ENCODE results near the gene IGFL3.
"Not testable (repeated sequence)": the region's sequence is repeated elsewhere in the genome, so short reads cannot be mapped to it uniquely, and the experiment has no call there.

The IGFL3 gene

DNA sequence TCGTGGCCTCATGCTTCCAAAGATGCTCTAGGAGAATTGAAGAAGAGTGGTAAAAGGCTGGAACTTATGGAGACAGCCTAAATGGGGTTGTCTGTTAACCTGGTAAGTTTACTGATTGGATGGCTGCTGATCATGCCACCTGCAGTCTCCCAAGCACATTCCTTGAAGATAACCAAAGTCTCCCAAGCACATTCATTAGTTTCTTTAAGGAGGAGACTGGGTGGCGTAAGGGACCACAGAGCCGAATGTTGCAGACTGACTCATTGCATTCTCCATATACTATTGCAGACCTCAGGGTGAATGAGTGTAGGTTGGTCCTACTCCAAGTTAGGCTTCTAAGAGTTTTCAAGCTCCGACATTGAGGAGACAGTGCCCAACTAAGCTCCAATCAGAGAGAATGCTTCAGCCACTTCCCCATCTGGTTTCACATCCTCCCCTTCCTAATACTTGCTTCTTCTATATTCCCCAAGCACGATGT, at the start of gene IGFL3:
TSS of gene IGFL3 (minus strand) at position 51 of the 478 bp plus-strand sequence. CDS start at position 12, 39 bp downstream.
- DNase-seq (ENCODE audit: low spot score) (no peak), FAIRE-seq (no peak)

DNA sequence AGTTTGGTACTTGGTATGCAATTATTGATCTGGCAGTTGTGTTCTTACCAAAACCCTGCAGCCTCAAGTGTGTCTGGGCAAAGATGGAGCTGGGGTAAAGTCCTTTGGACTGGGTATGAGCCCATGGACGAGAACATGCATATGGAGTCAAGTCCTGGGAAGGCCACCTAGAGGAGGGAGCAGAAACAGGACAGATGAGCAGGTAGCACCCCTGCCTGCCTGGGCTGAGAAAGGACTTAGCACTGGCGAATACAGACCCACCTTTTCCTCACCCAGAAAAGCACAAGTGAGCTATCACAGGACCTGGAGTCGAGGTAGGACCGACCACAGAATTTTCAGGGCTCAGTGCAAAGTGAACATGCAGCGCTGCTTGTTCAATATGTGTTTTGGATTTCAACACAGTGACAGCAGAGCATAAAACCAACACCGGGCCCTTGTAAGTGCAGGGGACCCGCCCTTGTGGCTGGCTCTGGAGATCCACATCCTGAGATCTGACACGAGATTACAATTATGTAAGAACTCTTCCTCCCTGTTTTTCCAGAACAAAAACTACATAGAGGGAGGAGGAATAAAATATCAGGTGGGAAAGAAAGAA, 49.5 kb upstream of the IGFL3 start:
- DNase-seq (ENCODE audit: low spot score): no peak
- no peak for FAIRE-seq

DNA sequence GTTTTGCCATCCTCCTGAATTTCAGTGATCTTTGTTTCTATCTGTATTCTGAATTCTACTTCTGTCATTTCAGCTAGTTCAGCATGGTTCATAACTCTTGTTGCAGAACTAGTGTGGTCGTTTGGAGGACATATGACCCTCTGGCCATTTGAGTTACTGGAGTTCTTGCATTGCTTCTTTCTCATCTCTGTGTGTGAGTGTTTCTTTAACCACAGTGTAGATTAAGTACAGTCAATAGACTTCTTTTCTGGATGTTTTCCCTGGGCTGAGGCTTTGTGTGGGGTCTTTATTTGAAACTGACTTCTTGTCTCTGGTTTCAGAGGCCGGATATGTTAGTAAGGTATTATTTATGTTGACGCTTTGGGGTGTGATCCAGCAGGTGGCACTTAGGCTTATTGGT, 38.2 kb upstream of the IGFL3 start:
- no peak for DNase-seq (ENCODE audit: low spot score)
- no peak for FAIRE-seq

DNA sequence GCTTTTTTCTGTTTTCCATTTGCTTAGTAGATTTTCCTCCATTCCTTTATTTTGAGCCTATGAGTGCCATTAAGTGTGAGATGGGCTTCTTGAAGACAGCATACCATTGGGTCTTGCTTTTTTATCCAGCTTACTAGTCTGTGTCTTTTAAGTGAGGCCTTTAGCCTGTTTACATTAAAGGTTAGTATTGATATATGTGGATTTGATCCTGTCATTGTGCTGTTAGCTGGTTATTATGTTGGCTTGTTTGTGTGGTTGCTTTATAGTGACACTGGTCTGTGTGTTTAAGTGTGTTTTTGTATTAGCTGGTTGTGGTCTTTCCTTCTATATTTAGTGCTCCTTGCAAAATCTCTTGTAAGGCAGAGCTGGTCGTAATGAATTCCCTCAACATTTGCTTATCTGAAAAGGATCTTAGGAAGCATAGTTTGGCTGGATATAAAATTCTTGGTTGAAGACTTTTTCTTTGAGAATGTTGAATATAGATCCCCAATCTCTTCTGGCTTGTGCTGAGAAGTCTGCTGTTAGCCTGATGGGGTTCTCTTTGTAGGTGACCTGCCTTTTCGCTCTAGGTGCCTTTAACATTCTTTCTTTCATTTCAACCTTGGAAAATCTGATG, 37.3 kb upstream of the IGFL3 start:
- DNase-seq (ENCODE audit: low spot score); FAIRE-seq: not testable (repeated sequence)

DNA sequence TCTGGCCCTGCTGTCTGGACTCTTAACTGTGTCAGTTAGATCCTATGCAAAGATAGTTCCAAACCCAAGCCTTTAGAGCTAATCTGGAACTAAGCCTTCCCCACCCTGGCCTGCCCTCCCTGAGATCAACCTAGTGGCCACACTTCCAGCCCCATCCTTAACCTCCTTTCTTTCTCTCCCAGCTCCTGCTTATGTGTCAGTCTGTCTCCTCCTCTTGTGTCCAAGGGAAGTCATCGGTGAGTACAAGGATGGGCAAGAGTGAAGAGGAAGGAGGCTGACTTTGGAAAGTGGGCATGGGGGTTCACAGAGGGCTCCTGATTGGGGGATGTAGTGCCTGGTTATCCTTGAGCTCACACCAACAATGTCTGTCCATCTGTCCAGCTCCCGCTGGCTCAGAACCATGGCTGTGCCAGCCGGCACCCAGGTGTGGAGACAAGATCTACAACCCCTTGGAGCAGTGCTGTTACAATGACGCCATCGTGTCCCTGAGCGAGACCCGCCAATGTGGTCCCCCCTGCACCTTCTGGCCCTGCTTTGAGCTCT, 35.8 kb upstream of the IGFL3 start:
- FAIRE-seq (no peak), DNase-seq (ENCODE audit: low spot score) (no peak)

DNA sequence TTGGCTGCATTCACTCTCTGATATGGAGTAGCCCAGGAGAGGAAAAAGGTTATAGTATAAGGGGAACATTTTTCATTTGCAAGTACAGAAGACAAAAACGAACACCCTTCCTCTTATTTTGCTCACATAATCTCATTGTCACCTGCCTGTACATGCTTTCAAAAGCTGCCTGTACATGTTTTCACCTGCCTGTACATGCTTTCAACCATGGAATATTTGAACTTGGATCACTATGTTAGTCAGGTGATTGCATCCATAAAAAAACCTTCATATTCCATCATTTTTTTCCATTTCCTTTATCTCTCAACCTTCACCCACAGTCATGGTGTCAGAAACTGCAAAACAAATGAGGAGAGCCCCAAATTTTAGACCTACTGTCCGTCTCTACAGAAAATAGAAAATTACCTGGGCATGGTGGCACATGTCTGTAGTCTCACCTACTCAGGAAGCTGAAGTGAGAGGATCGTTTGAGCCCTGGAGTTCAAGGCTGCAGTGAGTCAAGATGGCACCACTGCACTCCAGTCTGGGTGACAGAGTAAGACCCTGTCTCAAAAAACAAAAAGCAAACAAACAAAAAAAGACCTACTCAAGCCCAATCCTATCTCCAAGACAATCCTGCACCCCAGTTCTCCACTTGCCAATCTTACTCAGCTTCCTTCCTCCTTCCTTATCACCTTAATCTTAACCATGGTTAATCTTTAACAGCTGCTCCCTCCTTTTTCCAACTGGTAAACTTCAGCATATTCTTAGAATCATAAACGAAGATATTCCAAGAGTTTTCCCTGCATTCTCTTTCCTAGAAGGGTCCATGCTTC, 35.1 kb upstream of the IGFL3 start:
- DNase-seq (ENCODE audit: low spot score) (no peak), FAIRE-seq (no peak)

DNA sequence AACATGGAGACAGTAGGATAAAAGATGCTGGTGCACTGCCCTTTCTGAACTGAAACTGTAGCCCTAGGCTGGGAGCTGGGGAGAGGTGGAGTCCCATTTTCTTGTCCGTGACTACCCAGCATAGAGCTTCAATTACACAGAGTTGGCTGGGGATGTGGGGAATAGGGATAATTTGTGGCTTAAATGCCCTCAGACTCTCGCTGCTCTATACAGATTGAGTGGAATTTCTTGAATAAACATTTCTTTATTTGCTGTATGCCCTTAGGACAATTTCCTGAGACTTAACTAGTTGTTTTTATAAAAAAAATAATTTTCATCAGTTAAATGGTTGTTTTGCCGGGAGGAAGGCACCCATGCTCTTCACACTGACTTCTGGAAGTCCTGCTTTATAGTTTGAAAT, 30.7 kb upstream of the IGFL3 start:
- no peak for DNase-seq (ENCODE audit: low spot score)
- FAIRE-seq: no peak

DNA sequence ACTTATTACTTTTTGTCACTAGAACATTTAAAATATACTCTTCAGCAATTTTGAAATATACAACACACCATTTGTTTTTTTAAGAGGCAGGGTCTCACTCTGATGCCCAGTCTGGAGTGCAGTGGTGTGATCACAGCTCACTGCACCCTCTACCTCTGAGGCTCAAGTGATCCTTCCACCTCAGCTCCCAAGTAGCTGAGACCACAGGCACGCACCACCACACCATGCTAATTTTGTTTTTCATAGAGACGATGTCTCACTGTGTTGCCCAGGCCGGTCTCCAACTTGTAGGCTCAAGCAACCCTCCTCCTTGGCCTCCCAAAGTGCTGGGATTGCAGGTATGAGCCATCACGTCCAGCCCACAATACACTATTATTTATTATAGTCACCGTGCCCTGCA, 26.1 kb upstream of the IGFL3 start:
- FAIRE-seq (no peak), DNase-seq (ENCODE audit: low spot score) (no peak)

DNA sequence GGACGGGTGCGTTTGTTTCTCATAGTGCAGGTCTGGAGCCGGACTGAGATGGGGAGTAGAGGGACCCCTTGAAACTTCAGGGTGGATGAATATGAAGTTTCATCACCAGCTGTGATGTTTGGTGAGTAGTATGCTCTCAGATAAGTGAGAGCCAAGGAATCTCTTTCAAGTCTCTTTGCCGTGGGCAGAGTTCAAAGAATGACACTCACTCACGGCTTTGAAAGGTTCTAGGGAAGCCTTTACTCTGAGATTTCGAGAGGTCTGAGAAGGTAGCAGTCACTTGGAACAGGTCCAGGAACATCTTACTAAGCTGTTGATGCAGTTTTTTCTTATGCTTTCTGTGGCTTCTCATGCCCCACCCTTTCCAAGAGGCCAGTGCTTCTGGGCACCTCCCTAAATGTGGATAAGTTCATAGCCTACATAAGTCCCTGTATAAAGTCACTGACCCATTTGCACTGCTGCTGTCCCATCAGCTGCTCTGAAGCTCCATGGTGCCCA, 23.4 kb upstream of the IGFL3 start, which contains the start of gene IGFL2:
TSS of gene IGFL2 (plus strand) at position 448 of the 498 bp plus-strand sequence. CDS start at position 489, 41 bp downstream.
- FAIRE-seq: no peak
- DNase-seq (ENCODE audit: low spot score): peak; percentile 23

DNA sequence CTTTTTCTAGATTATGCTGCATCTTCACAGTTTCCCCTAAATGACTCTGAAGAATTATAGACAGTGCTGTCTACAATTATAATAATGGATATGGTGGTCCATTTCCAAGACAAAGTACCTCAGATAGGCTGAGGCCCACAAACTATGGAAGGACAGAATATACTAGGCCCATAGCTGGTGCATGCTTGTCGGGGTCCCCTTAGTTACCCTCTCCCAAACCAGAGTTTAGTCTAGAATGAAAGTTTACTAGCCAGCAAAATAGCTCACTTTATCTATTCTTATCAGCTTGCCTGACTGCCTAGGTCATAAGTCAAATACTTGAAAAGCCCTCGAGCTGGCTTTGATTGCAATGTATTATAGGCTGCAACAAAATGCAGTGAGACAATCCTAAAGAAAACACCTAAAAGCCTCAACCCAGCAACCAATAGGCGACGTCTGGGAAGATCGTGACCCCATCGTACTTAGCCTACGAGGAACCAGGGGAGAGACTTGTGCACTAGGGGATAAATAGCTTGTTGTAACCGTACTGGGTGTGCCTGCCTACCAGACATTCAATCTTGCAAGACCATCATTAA, 22.8 kb upstream of the IGFL3 start:
- no peak for FAIRE-seq
- no peak for DNase-seq (ENCODE audit: low spot score)

DNA sequence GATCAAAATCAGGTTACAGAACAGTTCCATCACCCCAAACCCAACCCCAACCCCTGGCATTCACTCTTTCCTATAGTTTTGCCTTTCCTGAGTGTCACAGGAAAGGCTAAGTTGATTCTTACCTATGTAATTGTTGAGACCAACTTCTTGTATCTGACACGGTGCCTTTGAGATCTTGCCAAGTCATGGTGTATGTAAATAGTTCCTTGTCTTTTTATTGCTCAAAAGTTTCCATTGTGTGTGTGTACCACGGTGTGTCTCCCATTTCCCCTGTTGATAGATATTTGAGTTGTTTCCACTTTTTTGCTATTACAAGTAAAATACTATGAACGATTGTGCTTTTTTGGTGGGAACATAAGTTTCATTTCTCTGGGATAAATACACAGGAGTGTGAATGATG, 20.3 kb upstream of the IGFL3 start:
- no peak for FAIRE-seq
- DNase-seq (ENCODE audit: low spot score): no peak

DNA sequence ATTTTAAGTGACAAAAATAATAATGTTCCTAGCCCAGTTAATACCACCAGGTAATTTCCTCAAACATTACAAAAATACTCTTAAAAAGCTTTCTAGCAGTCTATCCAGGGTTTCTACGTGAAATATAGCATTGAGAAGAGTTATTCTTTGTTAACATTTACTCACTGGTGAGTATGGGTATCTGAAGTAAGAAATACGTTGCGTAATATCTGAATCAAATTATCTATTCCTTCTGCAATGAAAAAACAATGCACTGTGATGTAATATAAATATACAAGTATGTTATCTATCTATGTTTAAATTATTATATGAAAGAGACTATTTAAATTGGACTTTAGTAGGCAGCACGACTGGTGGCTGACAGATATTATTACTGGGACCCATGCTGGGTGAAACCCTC, 17.8 kb upstream of the IGFL3 start:
- DNase-seq (ENCODE audit: low spot score) (no peak), FAIRE-seq (no peak)

DNA sequence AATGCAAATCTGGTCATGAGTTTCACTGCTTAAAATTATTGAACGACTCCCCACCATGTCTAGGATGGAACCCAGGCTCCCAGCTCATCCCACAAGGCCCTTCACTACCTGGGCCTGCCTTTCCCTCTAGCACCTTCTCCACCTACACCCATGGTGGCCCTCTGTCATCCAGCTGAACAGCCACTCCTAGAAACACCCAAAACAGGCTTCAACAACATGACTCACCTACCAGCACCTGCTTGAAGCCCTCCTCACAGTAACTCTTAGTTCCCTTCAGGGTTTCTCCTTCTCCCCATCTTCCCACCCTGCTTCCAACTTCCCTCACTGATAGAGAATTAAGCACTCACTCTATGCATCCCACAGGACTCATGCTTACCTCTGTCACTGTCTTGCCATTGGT, 16.9 kb upstream of the IGFL3 start:
- FAIRE-seq (no peak), DNase-seq (ENCODE audit: low spot score) (no peak)

DNA sequence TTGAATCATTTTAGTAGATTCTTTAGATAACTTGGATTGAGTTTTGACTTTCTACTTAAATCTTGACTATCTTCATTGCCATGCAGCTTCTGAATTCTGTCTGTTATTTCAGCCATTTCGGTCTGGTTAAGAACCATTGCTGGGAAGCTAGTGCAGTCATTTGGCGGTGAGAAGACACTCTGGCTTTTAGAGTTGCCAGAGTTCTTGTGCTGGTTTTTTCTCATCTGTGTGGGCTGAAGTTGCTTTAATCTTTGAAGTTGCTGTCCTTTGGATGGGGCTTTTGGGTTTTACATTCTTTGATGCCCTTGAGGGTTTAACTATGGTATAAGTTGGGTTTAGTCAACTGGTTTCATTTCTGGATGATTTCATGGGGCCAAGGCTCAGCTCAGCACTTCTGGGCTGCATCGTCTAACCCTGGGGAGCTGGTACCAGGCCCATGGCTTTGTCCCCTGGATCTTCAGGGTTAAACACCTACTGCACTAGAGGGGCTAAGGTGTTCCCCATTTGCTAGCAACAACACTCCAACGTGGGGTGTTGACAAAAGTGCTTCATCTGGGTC, 13.5 kb upstream of the IGFL3 start:
- DNase-seq (ENCODE audit: low spot score) (no peak), FAIRE-seq (no peak)

DNA sequence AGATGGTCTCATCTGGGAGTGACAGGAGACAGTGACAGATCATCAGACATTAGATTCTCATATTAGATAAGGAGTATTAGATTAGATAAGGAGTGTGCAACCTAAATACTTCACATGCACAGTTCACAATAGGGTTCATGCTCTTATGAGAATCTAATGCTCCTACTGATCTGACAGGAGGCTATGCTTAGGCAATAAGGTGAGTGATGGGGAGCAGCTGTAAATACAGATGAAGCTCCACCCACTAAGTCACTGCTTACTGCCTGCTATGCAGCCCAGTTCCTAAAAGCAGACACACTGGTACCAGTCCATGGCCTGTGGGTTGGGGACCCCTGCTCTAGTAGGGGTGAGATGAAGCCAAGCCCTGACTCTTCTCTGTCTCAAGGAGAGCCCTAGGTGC, 10.0 kb upstream of the IGFL3 start:
- DNase-seq (ENCODE audit: low spot score): no peak
- FAIRE-seq: no peak

DNA sequence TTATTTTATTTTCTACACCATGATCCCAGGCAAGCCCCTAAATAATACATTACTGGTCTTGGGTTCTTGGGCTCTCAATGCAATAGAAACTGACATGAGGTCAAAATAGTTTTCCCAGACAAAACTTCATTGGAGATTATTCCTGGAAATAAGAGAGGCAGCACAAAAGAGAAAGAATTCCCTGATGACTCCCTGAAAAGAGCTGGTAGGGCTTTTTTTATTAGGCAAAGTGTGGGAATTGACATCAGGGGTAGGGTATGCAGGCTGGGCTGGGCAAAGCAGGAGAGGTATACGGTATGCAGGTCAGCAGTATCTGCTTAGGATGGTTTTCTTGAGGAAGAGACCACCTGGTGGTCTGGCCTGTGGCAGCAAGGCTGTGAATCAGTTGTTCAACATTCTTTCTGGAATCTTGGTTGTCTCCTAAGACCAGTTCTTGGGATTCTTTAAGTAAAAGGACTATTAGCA, 9.3 kb upstream of the IGFL3 start:
- peak; percentile 35 for FAIRE-seq
- no peak for DNase-seq (ENCODE audit: low spot score)

DNA sequence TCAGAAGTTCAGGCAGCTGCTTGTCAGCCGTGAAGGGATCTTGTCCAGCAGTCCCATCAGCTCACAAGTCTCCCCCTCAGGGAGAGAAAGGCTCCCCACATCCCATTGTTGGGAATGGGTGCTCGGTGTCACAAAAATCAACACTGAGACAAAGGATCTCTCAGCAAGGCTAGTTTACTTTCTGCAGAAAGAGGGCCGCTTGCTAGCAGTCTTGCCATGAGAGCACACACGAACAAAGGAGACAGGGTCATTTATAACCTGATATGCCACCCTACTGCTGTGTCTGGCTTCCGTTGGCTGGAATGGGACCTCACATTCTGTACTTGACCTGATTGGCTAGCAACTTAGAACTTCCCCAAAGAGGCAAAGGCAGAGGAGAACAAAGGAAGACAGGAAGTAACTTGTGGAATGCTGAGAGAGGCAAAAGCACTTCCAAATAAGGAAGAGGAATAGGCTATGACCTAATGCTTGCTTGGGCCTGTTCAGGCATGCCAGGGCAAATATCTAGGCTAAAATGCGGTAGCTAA, 8.7 kb upstream of the IGFL3 start:
- peak; percentile 76 for DNase-seq (ENCODE audit: low spot score)
- FAIRE-seq: peak; percentile 77

DNA sequence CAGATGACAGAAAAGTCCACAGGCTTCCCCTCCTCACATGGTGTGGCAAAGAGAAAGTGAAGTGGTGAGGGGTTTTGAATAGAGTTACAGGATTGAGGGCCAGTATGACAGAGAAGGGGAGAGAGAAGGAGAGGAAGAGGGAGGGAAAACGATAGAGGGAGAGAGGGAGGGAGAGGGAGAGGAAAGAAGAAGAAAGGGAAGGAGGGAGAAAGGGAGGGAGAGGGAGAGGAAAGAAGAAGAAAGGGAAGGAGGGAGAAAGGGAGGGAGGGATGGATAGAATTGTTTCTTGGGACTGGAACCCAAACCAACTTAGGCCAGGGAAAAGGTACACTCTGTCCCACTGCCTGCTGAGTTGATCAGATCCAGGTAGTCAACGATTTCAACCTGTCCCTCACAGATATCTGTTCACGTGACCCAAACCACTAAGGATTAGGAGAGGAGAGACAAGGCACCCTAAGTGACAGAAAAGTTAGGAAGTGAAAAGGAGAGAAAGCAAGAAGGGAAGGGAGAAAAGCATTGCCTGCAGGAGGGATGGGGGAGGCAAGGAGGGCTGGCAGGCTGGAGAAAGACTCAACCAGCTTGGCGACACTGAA, 8.1 kb upstream of the IGFL3 start:
- no peak for FAIRE-seq

DNA sequence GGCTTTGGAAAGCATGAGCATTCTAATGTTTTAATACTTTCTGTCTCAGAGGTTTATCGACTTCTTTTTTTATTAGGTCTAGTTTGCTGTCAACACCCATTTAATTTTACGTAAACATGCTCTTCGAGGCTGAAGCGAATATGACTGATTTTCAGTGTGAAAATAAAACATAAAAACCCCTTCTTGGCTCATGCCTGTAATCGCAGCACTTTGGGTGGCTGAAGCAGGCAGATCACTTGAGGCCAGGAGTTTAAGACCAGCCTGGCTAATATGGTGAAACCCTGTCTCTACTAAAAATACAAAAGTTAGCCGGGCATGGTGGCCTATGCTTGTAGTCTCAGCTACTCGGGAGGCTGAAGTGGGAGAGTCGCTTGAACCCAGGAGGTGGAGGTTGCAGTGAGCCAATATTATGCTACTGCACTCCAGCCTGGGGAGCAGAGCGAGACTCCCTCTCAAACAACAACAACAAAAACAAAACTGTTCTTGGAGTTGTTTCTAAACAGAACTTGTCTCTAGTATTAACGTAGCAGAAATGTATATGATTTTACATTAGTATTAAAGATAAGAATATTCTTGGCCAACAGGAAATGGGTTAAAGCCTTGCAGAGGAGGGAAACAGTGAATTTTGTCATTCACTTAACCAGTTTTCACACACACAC, 7.1 kb upstream of the IGFL3 start:
- FAIRE-seq (no peak), DNase-seq (ENCODE audit: low spot score) (no peak)

More for the DNA sequence above, 8.1 kb upstream of the IGFL3 start:
- DNase-seq (ENCODE audit: low spot score): no peak

DNA sequence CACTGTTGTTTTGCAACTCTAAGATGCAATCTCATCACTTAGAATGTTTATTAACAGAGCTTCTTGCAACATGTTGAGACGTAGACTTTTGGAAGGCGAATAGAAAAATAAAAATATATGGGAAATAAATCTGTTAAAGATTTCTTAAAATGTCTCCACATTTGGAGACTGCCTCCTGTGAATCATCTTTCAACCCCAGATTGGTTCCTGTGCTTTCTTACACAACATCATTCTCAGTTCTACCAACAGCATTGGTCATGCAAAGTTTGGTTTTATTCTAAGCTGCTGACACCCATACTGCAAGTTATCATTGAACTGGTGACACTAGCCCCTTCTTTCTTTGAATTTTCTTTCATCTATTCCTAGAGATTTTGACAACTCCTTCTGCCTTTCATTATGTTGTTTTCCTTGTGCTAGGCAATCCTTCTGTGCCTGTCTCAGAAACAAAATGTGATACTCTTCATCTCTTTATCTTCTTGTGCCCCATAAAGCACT, 1.6 kb upstream of the IGFL3 start:
- DNase-seq (ENCODE audit: low spot score): no peak
- no peak for FAIRE-seq
